Tibial nerve (tissue), 4 donors: Measurements from ENCODE around the gene TNNI3K. TPM values are rescaled to one million over a fixed set of nuclear protein-coding genes. Genes with fewer than 3 reads are reported as not detected.

Experiments
- DNase-seq, 2 donors: peaks; one replicate each; pipeline ENCODE4 v3.0.0-alpha.2; 2019; ENCODE audit warnings: low spot score in 2 of 2
- H3K27ac ChIP-seq, 4 donors: fragments of 200-600 bp; sonication (generic) in 3 of 4; one replicate each; pipeline ENCODE4 v1.5.1; 2017 to 2019; ENCODE audit warnings: mild to moderate bottlenecking in 1 of 4
- H3K27me3 ChIP-seq, 2 donors: fragments of 200-600 bp; sonication (generic) in 1 of 2; one replicate each; pipeline versions ENCODE4 v1.5.1 to v1.6.0; 2017 to 2019
- H3K36me3 ChIP-seq, 3 donors: fragments of 200-600 bp; sonication (generic); one replicate each; pipeline ENCODE4 v1.5.1; 2018 to 2019
- H3K4me1 ChIP-seq, 4 donors: fragments of 200-600 bp; sonication (generic) in 3 of 4; one replicate each; pipeline ENCODE4 v1.5.1; 2017 to 2019
- H3K4me3 ChIP-seq, 4 donors: fragments of 200-600 bp; sonication (generic) in 3 of 4; one replicate each; pipeline ENCODE4 v1.5.1; 2017 to 2019; ENCODE audit warnings: mild to moderate bottlenecking in 1 of 4, moderate library complexity in 1 of 4
- H3K9me3 ChIP-seq, 4 donors: fragments of 200-600 bp; sonication (generic) in 3 of 4; one replicate each; pipeline ENCODE4 v1.5.1; 2017 to 2019
- CTCF ChIP-seq, 5 experiments: fragments of 200-600 bp in 3 of 5; fragments of 450-650 bp in 2 of 5; sonication (generic) in 3 of 5; IDR thresholded peaks; one replicate each; pipeline ENCODE4 v1.5.1; 2016 to 2019; ENCODE audit warnings: antibody characterized with exemption in 5 of 5, mild to moderate bottlenecking in 3 of 5, moderate library complexity in 2 of 5
- EP300 ChIP-seq, 2 donors: sonication (generic); formaldehyde crosslinking; IDR thresholded peaks; one replicate each; pipeline ENCODE4 v1.6.1; 2017; ENCODE audit warnings: antibody characterized with exemption in 2 of 2, mild to moderate bottlenecking in 1 of 2
- POLR2A ChIP-seq, 2 donors: fragments of 450-650 bp; IDR thresholded peaks; one replicate each; pipeline ENCODE4 v1.6.1; 2017; ENCODE audit warnings: antibody characterized with exemption in 2 of 2, mild to moderate bottlenecking in 2 of 2, moderate library complexity in 2 of 2
- WGBS, 2 donors: methylation state at CpG; one replicate each; pipeline ENCODE4 v1.1.5; 2018; 5-methylcytosine and 5-hydroxymethylcytosine counted together
- total RNA-seq, 4 donors: library from RNA; depleted of rRNA; stranded (reverse); fragments of >200 nt; gene quantifications; one replicate each; pipeline ENCODE4 v1.1.0, GENCODE V29; 2016

The TNNI3K gene
- total RNA-seq, 4 donors from 2014 or later = 2.2 to 4.6 (median 4.0) TPM

GRCh38 chr1:74316302-74316701 is 81.1 kb downstream of the TNNI3K start:
- Histone ChIP-seq H3K4me3 (no peak overlapping the region), H3K36me3 (no peaks in the 10 kb centered on the region), H3K9me3 (no peaks in the 10 kb centered on the region), H3K4me1 (no peaks in the 10 kb centered on the region), H3K27ac (no peak overlapping the region), H3K27me3 (no peaks in the 10 kb centered on the region)
- TF ChIP-seq EP300 (IDR thresholded peaks at IDR 0.05) (no peak), POLR2A (IDR thresholded peaks at IDR 0.05) (no peak), CTCF (IDR thresholded peaks at IDR 0.05) (no peak)
- DNase-seq = no peak
- 85 to 86% methylated on average over 2 of the region's 2 CpGs for WGBS, 2 donors

- WGBS, 2 donors = 94 to 97% methylated on average over 3 of the region's 3 CpGs
- H3K27me3 ChIP-seq = no peaks in the 10 kb centered on the region
- no peak overlapping the region for H3K27ac ChIP-seq
- H3K36me3 ChIP-seq = no peaks in the 10 kb centered on the region
- DNase-seq = no peak
- no peak overlapping the region for H3K4me3 ChIP-seq
- H3K4me1 ChIP-seq = no peaks in the 10 kb centered on the region
- TF ChIP-seq POLR2A (IDR thresholded peaks at IDR 0.05) (no peak), CTCF (IDR thresholded peaks at IDR 0.05) (no peak), EP300 (IDR thresholded peaks at IDR 0.05) (no peak)
- no peaks in the 10 kb centered on the region for H3K9me3 ChIP-seq
These were observed 82.5 kb downstream of the TNNI3K start for GRCh38 chr1:74317663-74318062.

- Histone ChIP-seq H3K27me3 (no peaks in the 10 kb centered on the region), H3K36me3 (no peaks in the 10 kb centered on the region), H3K4me1 (peaks cover 0 to 4% (median 0%) of the 10 kb centered on the region in 4 donors), H3K4me3 (no peak overlapping the region), H3K27ac (no peak overlapping the region), H3K9me3 (no peaks in the 10 kb centered on the region)
- TF ChIP-seq EP300 (IDR thresholded peaks at IDR 0.05) = no peak
- WGBS, 2 donors = 67 to 79% methylated on average over 1 of the region's 1 CpG
- no peak for DNase-seq
These were observed 88.8 kb downstream of the TNNI3K start for GRCh38 chr1:74323937-74324473.

- H3K9me3 ChIP-seq = no peaks in the 10 kb centered on the region
- H3K4me3 ChIP-seq = no peak overlapping the region
- H3K4me1 ChIP-seq = peaks cover 0 to 4% (median 0%) of the 10 kb centered on the region in 4 donors
- TF ChIP-seq CTCF (IDR thresholded peaks at IDR 0.05) (no peak), EP300 (IDR thresholded peaks at IDR 0.05) (no peak), POLR2A (IDR thresholded peaks at IDR 0.05) (no peak)
- H3K27ac ChIP-seq = no peak overlapping the region
- WGBS, 2 donors = 78% methylated on average over 6 of the region's 6 CpGs
- no peaks in the 10 kb centered on the region for H3K27me3 ChIP-seq
- H3K36me3 ChIP-seq = no peaks in the 10 kb centered on the region
- DNase-seq = no peak
These were observed 89.7 kb downstream of the TNNI3K start for GRCh38 chr1:74324684-74325448.

- Histone ChIP-seq H3K27ac (no peak overlapping the region), H3K4me1 (peaks cover 0 to 3% (median 0%) of the 10 kb centered on the region in 4 donors), H3K36me3 (peaks cover 0 to 10% (median 0%) of the 10 kb centered on the region in 3 donors), H3K27me3 (no peaks in the 10 kb centered on the region), H3K4me3 (no peak overlapping the region), H3K9me3 (no peaks in the 10 kb centered on the region)
- TF ChIP-seq CTCF (IDR thresholded peaks at IDR 0.05) (no peak), POLR2A (IDR thresholded peaks at IDR 0.05) (no peak), EP300 (IDR thresholded peaks at IDR 0.05) (no peak)
- DNase-seq = no peak
These were observed 93.7 kb downstream of the TNNI3K start for GRCh38 chr1:74328851-74329250.
